ENCODE results near the gene OTOL1.

The OTOL1 gene

DNA sequence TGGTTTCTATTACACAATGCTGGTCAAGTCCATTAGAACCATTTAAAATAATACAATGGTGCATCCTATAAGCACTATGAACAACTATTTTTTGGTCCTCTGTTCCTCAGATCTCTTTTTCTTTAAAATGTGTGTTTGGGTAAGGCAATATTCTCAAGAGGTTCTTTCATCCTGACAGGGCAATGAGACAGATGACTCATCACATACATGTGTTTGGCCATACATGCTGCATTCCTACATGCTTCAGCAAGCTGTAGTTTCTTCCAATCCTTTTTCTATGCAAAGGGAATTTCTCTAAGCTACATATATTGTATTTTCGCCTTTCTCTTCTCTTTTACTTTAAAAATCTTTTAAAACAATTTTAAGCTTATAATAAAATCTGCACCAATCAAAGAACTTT, 52.7 kb downstream of the OTOL1 start:
- no peaks in the 10 kb centered on the region for H3K36me3 ChIP-seq (ENCODE audit: control insufficient read depth, insufficient read depth, low read length)
- no peak overlapping the region for H3K4me3 ChIP-seq (ENCODE audit: low read length)
- H3K27ac ChIP-seq (ENCODE audit: low read depth, low read length) = no peak overlapping the region
- no peak overlapping the region for H3K9ac ChIP-seq (ENCODE audit: low read length)
- H3K4me1 ChIP-seq (ENCODE audit: control insufficient read depth, insufficient read depth, low read length) = no peaks in the 10 kb centered on the region
- H3K27me3 ChIP-seq (ENCODE audit: control insufficient read depth, insufficient read depth, low read length) = no peaks in the 10 kb centered on the region

GRCh38 chr3:161550491-161551195, 54.0 kb downstream of the OTOL1 start:
- Histone ChIP-seq H3K27ac (ENCODE audit: low read depth, low read length) (no peak overlapping the region), H3K27me3 (ENCODE audit: control insufficient read depth, insufficient read depth, low read length) (no peaks in the 10 kb centered on the region), H3K9ac (ENCODE audit: low read length) (no peak overlapping the region), H3K36me3 (ENCODE audit: control insufficient read depth, insufficient read depth, low read length) (no peaks in the 10 kb centered on the region), H3K4me1 (ENCODE audit: control insufficient read depth, insufficient read depth, low read length) (no peaks in the 10 kb centered on the region), H3K4me3 (ENCODE audit: low read length) (no peak overlapping the region)

DNA sequence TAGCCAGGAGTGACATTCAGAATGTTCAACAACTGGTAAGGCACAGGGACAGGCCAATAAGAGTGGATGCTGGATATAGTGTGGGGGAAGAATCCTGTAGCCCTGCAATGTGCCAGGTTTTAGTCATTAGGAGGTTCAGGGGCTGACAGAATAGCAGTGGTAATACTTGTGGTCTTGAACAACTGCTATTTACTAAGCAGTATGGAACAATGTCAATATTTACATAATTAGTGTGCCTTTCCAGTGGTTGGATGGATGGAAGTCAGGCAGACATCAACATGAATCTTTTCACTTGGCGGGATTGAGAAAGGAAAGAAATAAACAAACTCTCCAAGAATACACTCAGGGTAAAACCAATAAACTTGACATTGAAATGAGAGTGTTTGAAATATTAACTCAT, 55.1 kb downstream of the OTOL1 start:
- Histone ChIP-seq H3K4me1 (ENCODE audit: control insufficient read depth, insufficient read depth, low read length) (no peaks in the 10 kb centered on the region), H3K9ac (ENCODE audit: low read length) (no peak overlapping the region), H3K27ac (ENCODE audit: low read depth, low read length) (no peak overlapping the region), H3K36me3 (ENCODE audit: control insufficient read depth, insufficient read depth, low read length) (no peaks in the 10 kb centered on the region), H3K4me3 (ENCODE audit: low read length) (no peak overlapping the region), H3K27me3 (ENCODE audit: control insufficient read depth, insufficient read depth, low read length) (no peaks in the 10 kb centered on the region)

- no peak overlapping the region for H3K4me3 ChIP-seq (ENCODE audit: low read length)
- H3K9ac ChIP-seq (ENCODE audit: low read length) = no peak overlapping the region
- no peaks in the 10 kb centered on the region for H3K27me3 ChIP-seq (ENCODE audit: control insufficient read depth, insufficient read depth, low read length)
- no peaks in the 10 kb centered on the region for H3K36me3 ChIP-seq (ENCODE audit: control insufficient read depth, insufficient read depth, low read length)
- H3K27ac ChIP-seq (ENCODE audit: low read depth, low read length) = no peak overlapping the region
- H3K4me1 ChIP-seq (ENCODE audit: control insufficient read depth, insufficient read depth, low read length) = no peaks in the 10 kb centered on the region
Measured at GRCh38 chr3:161552984-161553560, 56.5 kb downstream of the OTOL1 start.
